GM12801 (cell line): ENCODE results near the gene PRDM2.

Experiments used
- TF ChIP-seq, protein P1 (sequence below): IDR thresholded peaks from one replicate; pipeline ENCODE4 v1.5.1; 2011; ENCODE audit warnings: control low read depth; ENCODE audit not compliant: insufficient read length; ENCODE audit errors: extremely low read depth

PRDM2 gene

DNA sequence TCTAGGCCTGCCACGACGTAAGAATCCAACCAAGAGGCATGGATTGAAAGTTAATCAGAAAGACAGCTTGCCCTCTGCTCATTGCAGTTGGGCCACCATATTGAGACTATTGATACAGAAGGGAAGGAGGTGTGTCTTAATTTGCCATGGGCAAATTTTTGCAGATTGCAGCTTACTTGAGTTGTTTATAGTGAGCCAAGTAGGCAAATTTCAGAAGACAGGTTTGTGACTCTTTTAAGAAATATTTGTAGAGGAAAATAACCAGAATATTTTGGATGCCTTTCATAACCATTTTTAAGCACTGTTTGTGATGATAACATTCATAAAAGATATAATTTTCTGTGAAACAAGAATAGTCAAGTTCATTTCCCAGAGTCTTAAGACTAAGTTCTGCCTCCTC is 74.1 kb downstream of the PRDM2 start:
- TF ChIP-seq, protein P1, sequence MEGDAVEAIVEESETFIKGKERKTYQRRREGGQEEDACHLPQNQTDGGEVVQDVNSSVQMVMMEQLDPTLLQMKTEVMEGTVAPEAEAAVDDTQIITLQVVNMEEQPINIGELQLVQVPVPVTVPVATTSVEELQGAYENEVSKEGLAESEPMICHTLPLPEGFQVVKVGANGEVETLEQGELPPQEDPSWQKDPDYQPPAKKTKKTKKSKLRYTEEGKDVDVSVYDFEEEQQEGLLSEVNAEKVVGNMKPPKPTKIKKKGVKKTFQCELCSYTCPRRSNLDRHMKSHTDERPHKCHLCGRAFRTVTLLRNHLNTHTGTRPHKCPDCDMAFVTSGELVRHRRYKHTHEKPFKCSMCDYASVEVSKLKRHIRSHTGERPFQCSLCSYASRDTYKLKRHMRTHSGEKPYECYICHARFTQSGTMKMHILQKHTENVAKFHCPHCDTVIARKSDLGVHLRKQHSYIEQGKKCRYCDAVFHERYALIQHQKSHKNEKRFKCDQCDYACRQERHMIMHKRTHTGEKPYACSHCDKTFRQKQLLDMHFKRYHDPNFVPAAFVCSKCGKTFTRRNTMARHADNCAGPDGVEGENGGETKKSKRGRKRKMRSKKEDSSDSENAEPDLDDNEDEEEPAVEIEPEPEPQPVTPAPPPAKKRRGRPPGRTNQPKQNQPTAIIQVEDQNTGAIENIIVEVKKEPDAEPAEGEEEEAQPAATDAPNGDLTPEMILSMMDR = no peak

- TF ChIP-seq, protein P1 = no peak
Measured at GRCh38 chr1:13775459-13775858, 75.5 kb downstream of the PRDM2 start.

- TF ChIP-seq, protein P1 = no peak
Measured at GRCh38 chr1:13775916-13776315, 75.9 kb downstream of the PRDM2 start.

DNA sequence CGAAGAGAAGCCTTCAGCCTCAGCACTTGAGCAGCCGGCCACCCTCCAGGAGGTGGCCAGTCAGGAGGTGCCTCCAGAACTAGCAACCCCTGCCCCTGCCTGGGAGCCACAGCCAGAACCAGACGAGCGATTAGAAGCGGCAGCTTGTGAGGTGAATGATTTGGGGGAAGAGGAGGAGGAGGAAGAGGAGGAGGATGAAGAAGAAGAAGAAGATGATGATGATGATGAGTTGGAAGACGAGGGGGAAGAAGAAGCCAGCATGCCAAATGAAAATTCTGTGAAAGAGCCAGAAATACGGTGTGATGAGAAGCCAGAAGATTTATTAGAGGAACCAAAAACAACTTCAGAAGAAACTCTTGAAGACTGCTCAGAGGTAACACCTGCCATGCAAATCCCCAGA is 78.4 kb downstream of the PRDM2 start:
- TF ChIP-seq, protein P1 = no peak

DNA sequence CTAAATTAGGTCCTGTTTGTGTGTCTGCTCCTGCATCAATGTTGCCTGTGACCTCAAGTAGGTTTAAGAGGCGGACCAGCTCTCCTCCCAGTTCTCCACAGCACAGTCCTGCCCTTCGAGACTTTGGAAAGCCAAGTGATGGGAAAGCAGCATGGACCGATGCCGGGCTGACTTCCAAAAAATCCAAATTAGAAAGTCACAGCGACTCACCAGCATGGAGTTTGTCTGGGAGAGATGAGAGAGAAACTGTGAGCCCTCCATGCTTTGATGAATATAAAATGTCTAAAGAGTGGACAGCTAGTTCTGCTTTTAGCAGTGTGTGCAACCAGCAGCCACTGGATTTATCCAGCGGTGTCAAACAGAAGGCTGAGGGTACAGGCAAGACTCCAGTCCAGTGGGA is 79.9 kb downstream of the PRDM2 start:
- TF ChIP-seq, protein P1 = no peak

GRCh38 chr1:13780780-13781179 is 80.8 kb downstream of the PRDM2 start:
- TF ChIP-seq, protein P1 = no peak

DNA sequence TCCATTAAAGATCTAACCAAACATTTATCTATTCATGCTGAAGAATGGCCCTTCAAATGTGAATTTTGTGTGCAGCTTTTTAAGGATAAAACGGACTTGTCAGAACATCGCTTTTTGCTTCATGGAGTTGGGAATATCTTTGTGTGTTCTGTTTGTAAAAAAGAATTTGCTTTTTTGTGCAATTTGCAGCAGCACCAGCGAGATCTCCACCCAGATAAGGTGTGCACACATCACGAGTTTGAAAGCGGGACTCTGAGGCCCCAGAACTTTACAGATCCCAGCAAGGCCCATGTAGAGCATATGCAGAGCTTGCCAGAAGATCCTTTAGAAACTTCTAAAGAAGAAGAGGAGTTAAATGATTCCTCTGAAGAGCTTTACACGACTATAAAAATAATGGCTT is 81.2 kb downstream of the PRDM2 start:
- TF ChIP-seq, protein P1 = no peak
